AG04450 (cell line): Measurements from ENCODE around the gene ACE. TPM values are rescaled to one million over a fixed set of nuclear protein-coding genes. Genes with fewer than 3 reads are reported as not detected.
A peak's percentile ranks its signal among the peaks of the same experiment; 100 is the strongest.

Experiments used
- CTCF ChIA-PET: fragments of 300-600, 350-600 bp; formaldehyde crosslinking; extraction: SDS; loops from one replicate; lab custom pipeline; 2022; ENCODE audit warnings: antibody characterized with exemption, inconsistent platforms; lab: Charles Lee
- POLR2A ChIA-PET: fragments of 350-600 bp; formaldehyde crosslinking; extraction: SDS; loops from one replicate; lab custom pipeline; 2021; ENCODE audit warnings: antibody characterized with exemption, inconsistent platforms; lab: Yijun Ruan, JAX
- DNase-seq: peaks from one replicate; pipeline ENCODE4 v3.0.0-alpha.2; 2011; ENCODE audit warnings: low read depth, low spot score
- H3K27ac ChIP-seq: one replicate; pipeline ENCODE4 v1.5.1; 2012; ENCODE audit warnings: low read depth, low read length, control low read depth
- H3K27me3 ChIP-seq: one replicate; pipeline ENCODE4 v1.6.0; 2012; ENCODE audit warnings: low read length; ENCODE audit not compliant: control insufficient read depth, insufficient read depth
- H3K4me3 ChIP-seq: 2 replicates; pipeline ENCODE4 v1.5.1; 2011; ENCODE audit warnings: mild to moderate bottlenecking, low read depth, low read length, control low read depth
- H3K9me3 ChIP-seq: 2 replicates; pipeline ENCODE4 v1.5.1; 2012; ENCODE audit warnings: low read length; ENCODE audit not compliant: control insufficient read depth, insufficient read depth
- CTCF ChIP-seq: IDR thresholded peaks from 2 replicates; pipeline ENCODE4 v1.5.1; 2011; ENCODE audit warnings: low read depth, low read length, control low read depth, inconsistent platforms
- polyA plus RNA-seq: library from polyadenylated mRNA; depleted of rRNA; stranded (reverse); fragments of >200 nt; gene quantifications from 2 replicates; pipeline ENCODE4 v1.2.3, GENCODE V29; 2011

ACE gene
- polyA plus RNA-seq, 1 experiment: 0.99 TPM

- Histone ChIP-seq H3K27ac (no peak within 1 kb of the TSS), H3K4me3 (peak within 1 kb of the TSS; percentile 39), H3K9me3 (no peaks in the 10 kb centered on the region; the same call in 1 of the 2 replicates), H3K27me3 (peaks cover 31% of the 10 kb centered on the region)
- DNase-seq: no peak
- ChIA-PET CTCF (interaction anchor here (0.6 kb wide), 1 partner anchor 896 kb away, joined by 5 read pairs; no protein-coding TSS in a partner anchor), POLR2A (no interaction called here)
- no peak for TF ChIP-seq CTCF
Measured at GRCh38 chr17:63523253-63523855, 46.5 kb downstream of the ACE start, which contains the start of gene KCNH6. TSS of gene KCNH6 (plus strand) at chr17:63523358. CDS start at chr17:63523414, 56 bp downstream.

DNA sequence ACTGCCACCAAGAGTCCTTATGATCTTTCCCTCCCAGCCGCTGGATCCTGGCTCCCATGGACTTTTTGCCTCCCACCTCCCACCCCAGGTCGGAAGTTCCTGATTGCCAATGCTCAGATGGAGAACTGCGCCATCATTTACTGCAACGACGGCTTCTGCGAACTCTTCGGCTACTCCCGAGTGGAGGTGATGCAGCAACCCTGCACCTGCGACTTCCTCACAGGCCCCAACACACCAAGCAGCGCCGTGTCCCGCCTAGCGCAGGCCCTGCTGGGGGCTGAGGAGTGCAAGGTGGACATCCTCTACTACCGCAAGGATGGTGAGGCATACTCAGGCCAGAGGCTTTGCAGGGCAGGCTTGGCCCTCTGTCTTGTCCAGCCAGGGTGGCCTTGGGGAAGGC is 47.2 kb downstream of the ACE start:
- H3K27ac ChIP-seq: no peak overlapping the region
- peaks cover 34% of the 10 kb centered on the region for H3K27me3 ChIP-seq
- no peaks in the 10 kb centered on the region; the same call in 1 of the 2 replicates for H3K9me3 ChIP-seq
- TF ChIP-seq CTCF: no peak
- no peak for DNase-seq
- CTCF ChIA-PET: no interaction called here
- H3K4me3 ChIP-seq: no peak overlapping the region
- POLR2A ChIA-PET: no interaction called here

DNA sequence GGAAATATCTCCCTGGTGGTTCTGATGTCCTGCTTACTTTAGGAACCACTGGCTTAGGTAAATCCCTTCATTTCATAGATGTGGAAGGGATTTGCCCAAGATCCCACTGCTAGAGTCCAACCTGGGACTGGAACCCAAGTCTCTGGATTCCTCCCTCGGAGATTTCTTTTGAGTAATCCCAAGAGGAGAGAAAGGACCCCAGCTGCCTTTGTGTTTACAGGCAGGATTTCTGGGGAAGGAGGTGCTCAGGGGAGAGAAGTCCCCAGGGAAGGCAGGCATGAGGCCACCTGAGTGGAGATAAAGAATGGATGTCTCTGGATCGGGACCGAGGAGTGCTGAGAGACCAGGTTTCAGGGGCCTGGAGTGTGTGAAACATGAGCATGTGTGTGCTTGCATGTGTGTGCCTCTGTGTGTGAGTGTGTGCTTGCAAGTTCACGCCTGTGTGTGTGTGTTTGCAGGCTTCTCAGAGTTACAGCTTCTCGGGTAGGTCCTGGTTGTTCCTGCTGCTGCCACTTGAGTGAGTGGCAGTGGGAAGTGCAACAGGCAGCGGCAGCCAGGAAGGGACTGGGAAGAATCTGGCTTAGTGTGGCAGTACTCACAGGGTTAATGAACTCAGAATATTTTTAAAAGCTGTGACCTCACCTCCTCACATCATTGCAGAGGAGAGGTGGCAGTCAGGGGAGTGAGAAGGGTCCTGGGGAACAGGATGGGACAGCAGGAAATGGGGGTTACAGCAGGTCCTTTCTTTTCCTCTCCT is 48.5 kb downstream of the ACE start:
- ChIA-PET POLR2A (interaction anchor here (0.5 kb wide), 1 partner anchor 167 kb away, joined by 3 read pairs; no protein-coding TSS in a partner anchor), CTCF (no interaction called here)
- no peak for TF ChIP-seq CTCF

GRCh38 chr17:63526861-63527260 is 50.0 kb downstream of the ACE start:
- H3K4me3 ChIP-seq: no peak overlapping the region
- no peak overlapping the region for H3K27ac ChIP-seq
- no peak for DNase-seq
- H3K27me3 ChIP-seq: peaks cover 39% of the 10 kb centered on the region
- H3K9me3 ChIP-seq: no peaks in the 10 kb centered on the region; the same call in 1 of the 2 replicates
- ChIA-PET POLR2A (interaction anchor here (0.6 to 0.8 kb wide), 2 partner anchors 35 to 1559 kb away, joined by 3 read pairs; no protein-coding TSS in a partner anchor), CTCF (no interaction called here)
- no peak for TF ChIP-seq CTCF

More for the DNA sequence above, 48.5 kb downstream of the ACE start:
- no peak for DNase-seq
- Histone ChIP-seq H3K9me3 (no peaks in the 10 kb centered on the region; the same call in 1 of the 2 replicates), H3K27me3 (peaks cover 36% of the 10 kb centered on the region), H3K27ac (no peak overlapping the region), H3K4me3 (no peak overlapping the region)

DNA sequence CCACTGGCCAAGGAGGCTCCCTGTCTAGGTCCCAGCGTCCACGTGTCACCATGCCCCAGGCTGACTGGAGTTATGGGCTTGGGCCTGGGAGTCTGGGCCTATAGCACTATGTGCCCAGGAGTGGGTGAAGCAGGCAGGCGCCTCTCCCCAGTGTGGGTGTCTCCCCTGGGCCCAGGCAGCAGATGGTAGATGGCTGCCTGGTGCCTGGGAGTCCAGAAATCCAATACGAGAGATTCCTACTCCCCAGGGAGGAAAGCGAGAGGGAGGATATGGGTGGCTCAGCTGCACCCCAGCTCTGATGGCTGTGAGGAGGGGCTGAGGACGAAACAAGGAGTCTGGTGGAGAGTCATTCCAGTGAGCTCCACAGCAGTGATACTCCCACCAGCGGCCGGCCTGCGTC is 51.3 kb downstream of the ACE start:
- Histone ChIP-seq H3K27me3 (peaks cover 39% of the 10 kb centered on the region), H3K9me3 (no peaks in the 10 kb centered on the region; the same call in 1 of the 2 replicates), H3K4me3 (no peak overlapping the region), H3K27ac (no peak overlapping the region)
- no peak for TF ChIP-seq CTCF
- ChIA-PET POLR2A (no interaction called here), CTCF (no interaction called here)
- no peak for DNase-seq
